ENCODE measurements around the gene ADIPOR1.
"Not testable (repeated sequence)": the region's sequence is repeated elsewhere in the genome, so short reads cannot be mapped to it uniquely, and the experiment has no call there.

DNA sequence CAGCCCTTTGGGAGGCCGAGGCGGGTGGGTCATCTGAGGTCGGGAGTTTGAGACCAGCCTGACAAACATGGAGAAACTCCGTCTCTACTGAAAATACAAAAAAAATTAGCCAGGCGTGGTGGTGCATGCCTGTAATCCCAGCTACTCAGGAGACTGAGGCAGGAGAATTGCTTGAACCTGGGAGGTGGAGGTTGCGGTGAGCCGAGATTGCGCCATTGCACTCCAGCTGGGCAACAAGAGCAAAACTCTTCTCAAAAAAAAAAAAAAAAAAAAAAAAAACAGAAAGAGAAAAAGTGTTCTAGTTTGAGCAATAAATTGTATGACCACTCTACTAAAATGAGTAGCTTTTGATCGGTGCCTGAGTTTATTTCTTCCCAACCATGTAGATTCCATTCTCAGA lies 28.0 kb upstream of the ADIPOR1 start:
- TF ChIP-seq, protein P1, sequence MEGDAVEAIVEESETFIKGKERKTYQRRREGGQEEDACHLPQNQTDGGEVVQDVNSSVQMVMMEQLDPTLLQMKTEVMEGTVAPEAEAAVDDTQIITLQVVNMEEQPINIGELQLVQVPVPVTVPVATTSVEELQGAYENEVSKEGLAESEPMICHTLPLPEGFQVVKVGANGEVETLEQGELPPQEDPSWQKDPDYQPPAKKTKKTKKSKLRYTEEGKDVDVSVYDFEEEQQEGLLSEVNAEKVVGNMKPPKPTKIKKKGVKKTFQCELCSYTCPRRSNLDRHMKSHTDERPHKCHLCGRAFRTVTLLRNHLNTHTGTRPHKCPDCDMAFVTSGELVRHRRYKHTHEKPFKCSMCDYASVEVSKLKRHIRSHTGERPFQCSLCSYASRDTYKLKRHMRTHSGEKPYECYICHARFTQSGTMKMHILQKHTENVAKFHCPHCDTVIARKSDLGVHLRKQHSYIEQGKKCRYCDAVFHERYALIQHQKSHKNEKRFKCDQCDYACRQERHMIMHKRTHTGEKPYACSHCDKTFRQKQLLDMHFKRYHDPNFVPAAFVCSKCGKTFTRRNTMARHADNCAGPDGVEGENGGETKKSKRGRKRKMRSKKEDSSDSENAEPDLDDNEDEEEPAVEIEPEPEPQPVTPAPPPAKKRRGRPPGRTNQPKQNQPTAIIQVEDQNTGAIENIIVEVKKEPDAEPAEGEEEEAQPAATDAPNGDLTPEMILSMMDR (IDR thresholded peaks at IDR 0.05 in 8 of 11, conservative IDR thresholded peaks at IDR 0.05 in 3 of 11): not testable (repeated sequence)
- not testable (repeated sequence) for TF ChIP-seq POLR2A, POLR2AphosphoS5 (IDR thresholded peaks at IDR 0.05)

Data from spleen (tissue), 7 donors.